Cardiac septum (tissue), 1 donor: ENCODE measurements around the gene TRIM65. TPM values are rescaled to one million over a fixed set of nuclear protein-coding genes. Genes with fewer than 3 reads are reported as not detected.

Experiments used
- DNase-seq: peaks from one replicate; pipeline ENCODE4 v3.0.0-alpha.2; 2020; ENCODE audit warnings: low spot score
- intact Hi-C: fragments of 100-400 bp; cut with DNase I; formaldehyde crosslinking; loops from one replicate; pipeline ENCODE4 v1.14.0; 2022
- long read RNA-seq: library from polyadenylated mRNA; unstranded; transcript quantifications from one replicate; pipeline ENCODE4 v2.0.0, GENCODE V29; 2021
- total RNA-seq: library from RNA; stranded (reverse); fragmentation: NEBNext Ultra II Directional; extraction: Animal tissue kit (Norgen Biotek cat#: 25700); gene quantifications from one replicate; pipeline ENCODE4 v1.2.1, GENCODE V29; 2021
- donor health status: DM: no; HTN: no; CAD: no.

The TRIM65 gene
- 12.1 TPM for total RNA-seq
- long read RNA-seq, transcript TRIM65-201 (6 exons, 3,439 nt) = major isoform, 9 of 23 reads
- long read RNA-seq, partial matches to known transcripts = 1 of 23 reads
- long read RNA-seq, other reads (novel, unspliced or antisense) = 9 of 23 reads

- DNase-seq = peak; percentile 92
- intact Hi-C loops = loop anchor here (1.0 to 2.0 kb wide), 2 partner anchors 19 to 40 kb away; no protein-coding TSS in a partner anchor
Measured at GRCh38 chr17:75896415-75897159, at the start of gene TRIM65. Gene TRIM65 (minus strand): TSS chr17:75896951. CDS start chr17:75896937, 14 bp downstream.

DNA sequence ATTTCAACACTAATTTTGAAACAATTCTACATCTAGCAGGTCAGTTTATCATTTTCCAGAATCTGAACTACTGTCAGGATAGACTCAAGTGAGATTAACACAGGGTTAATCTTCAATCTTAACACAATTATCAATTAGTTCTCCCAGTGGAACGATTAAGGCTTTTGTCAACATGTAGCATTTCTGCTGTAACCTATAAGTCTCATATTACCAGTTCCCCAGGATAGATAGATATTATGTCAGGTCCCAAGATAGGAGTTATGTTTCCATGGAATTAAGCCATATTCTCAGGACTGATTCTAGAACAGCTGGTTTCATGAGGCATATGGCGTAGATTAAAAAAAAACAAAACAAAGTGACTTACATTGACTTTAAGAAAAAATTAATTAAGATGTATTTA, 48.5 kb upstream of the TRIM65 start:
- intact Hi-C loops = no loop called here

DNA sequence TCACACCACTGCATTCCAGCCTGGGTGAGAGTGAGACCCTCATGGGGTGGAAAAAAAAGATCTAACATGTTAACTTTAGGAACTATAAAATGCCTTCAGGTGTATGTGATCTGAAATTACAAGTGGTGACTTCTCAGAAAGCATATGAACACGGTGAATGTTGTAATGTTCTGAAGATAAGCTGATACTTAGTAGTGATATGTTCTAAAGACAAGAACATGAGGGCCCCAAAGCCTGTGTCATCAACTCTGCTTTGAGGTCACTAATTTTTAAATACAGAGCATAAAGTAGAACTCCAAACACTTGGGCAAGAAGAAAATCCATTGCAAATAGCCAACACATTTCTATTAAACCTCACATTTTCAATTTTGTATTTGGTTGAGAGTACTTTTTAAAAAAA, 46.7 kb upstream of the TRIM65 start:
- DNase-seq = no peak
- intact Hi-C loops = no loop called here

More for the DNA sequence above, 48.5 kb upstream of the TRIM65 start:
- no peak for DNase-seq

- intact Hi-C loops = no loop called here
Measured at GRCh38 chr17:75942473-75942872, 45.7 kb upstream of the TRIM65 start.

GRCh38 chr17:75941442-75941819, 44.7 kb upstream of the TRIM65 start:
- intact Hi-C loops = loop anchor here (2.0 kb wide), 2 partner anchors 37 kb away; partner anchors contain the start of genes ACOX1, MRPL38 and TEN1
- no peak for DNase-seq

More at GRCh38 chr17:75942473-75942872, 45.7 kb upstream of the TRIM65 start:
- DNase-seq = no peak

- peak; percentile 97 for DNase-seq
- intact Hi-C loops = loop anchor here (2.0 kb wide), 2 partner anchors 36 to 38 kb away; partner anchors contain the start of genes ACOX1, MRPL38 and TEN1
Measured at GRCh38 chr17:75940727-75941441, 44.1 kb upstream of the TRIM65 start, which contains the start of gene FBF1. Gene FBF1 (minus strand): TSS chr17:75941042. CDS start chr17:75938149, 2,893 bp downstream.

GRCh38 chr17:75937652-75938051, 40.9 kb upstream of the TRIM65 start:
- intact Hi-C loops = no loop called here
- DNase-seq = no peak

- DNase-seq = no peak
- intact Hi-C loops = no loop called here
Measured at GRCh38 chr17:75933808-75934207, 37.1 kb upstream of the TRIM65 start.

- intact Hi-C loops = no loop called here
- DNase-seq = no peak
Measured at GRCh38 chr17:75932852-75933251, 36.1 kb upstream of the TRIM65 start.

- peak; percentile 53 for DNase-seq
- intact Hi-C loops = no loop called here
Measured at GRCh38 chr17:75931062-75931461, 34.3 kb upstream of the TRIM65 start.

DNA sequence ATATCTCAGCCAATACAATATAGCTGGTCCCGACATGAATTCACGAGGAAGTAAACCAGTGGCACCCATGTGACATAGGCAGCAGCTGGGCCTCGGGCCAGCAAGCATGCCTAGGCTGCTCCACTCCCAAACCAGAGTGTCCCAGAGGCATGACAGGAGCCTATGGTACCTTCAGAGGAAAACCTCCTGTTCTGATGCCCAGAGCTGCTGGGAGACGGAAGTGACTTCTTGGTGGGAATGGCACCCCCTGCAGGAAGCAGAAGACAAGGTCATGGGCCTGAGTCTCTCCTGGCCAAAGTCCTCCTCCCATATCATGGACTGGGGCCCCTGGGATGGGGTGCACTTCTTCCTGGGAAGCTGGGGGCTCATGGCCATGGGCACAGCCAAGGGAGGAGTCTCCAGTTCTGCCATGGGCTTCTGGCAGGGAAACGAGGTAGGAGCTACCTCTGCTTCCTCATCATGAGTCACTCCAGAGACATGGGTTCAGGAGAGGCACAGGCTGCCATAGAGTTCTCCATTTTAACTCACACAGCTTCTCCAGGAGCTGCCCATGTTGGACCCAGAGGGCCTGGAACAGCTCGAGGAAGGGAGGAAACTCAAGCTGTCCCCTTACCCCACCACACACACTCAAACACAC, 30.7 kb upstream of the TRIM65 start:
- intact Hi-C loops = no loop called here
- no peak for DNase-seq

- intact Hi-C loops = no loop called here
- no peak for DNase-seq
Measured at GRCh38 chr17:75926456-75926855, 29.7 kb upstream of the TRIM65 start.

GRCh38 chr17:75925912-75926311, 29.2 kb upstream of the TRIM65 start:
- no peak for DNase-seq
- intact Hi-C loops = no loop called here

- intact Hi-C loops = no loop called here
- DNase-seq = no peak
Measured at GRCh38 chr17:75925103-75925502, 28.4 kb upstream of the TRIM65 start.

- DNase-seq = no peak
- intact Hi-C loops = no loop called here
Measured at GRCh38 chr17:75922963-75923874, 26.5 kb upstream of the TRIM65 start.

DNA sequence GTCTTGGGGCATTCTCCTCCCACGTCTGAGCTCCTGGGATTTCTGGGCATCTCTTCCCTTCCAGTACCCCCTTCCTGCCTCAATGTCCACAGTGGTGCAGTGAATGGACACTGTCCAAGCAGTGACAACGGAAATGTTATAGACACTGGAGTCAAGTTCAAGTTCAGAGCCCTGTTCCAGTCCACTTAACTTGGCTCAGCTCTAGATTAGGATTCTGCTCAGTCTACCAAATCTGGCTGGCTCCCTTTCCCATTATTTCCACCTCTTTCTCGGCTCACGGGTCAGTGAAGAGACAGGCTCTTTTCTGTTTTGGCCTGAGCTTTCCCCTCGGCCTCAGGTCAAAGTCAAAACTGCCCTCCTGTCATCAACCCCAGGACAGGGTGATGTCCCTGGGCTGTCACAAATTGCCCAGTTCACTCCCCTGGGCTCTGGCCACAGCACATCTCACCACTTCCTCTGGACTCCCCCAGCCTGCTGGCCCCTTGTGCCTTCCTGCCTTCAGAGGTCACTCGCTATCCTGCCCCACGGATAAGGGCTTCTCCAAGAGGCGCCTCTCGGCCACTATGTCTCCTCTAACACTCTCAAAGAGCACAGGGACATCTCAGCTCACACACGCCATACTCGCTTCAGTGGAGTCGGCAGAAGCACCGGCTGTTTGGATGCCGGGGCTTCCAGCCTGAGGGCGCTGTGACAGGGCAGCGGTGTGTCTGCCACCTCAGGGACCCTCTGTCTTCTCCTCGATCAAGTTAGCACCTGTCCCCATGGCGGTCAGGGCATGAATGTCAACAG, 25.6 kb upstream of the TRIM65 start:
- DNase-seq = no peak
- intact Hi-C loops = no loop called here

GRCh38 chr17:75921596-75921995, 24.8 kb upstream of the TRIM65 start:
- no peak for DNase-seq
- intact Hi-C loops = no loop called here

DNA sequence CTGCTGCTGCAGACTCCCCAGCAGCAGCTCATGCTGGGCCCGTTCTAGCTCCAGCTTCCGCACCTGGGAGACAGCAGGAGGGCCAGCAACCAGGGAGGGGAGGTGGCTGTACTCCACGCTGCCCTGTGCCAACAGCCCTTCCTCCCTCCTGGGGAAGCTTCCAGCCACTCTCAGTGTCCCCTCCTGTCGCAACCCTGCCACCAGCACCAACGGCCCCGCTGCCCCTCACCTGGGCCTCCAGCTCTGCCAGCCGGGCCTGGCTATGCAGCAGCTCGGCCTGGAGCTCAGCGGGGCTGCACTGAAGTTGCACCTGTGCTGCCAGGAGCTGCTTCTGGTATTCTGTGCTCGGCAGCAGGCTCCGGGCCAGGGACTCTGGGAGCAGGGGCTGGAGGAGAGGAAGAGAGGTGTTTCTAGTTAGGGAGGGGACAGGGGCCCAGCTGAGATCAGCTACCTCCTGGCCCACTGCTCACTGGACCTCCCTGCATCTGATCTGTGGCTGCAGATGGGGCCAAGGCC, 23.4 kb upstream of the TRIM65 start:
- intact Hi-C loops = no loop called here
- DNase-seq = no peak
